Measurements from ENCODE around the gene MTMR10. TPM values are rescaled to one million over a fixed set of nuclear protein-coding genes. Genes with fewer than 3 reads are reported as not detected.

The MTMR10 gene, protein sequence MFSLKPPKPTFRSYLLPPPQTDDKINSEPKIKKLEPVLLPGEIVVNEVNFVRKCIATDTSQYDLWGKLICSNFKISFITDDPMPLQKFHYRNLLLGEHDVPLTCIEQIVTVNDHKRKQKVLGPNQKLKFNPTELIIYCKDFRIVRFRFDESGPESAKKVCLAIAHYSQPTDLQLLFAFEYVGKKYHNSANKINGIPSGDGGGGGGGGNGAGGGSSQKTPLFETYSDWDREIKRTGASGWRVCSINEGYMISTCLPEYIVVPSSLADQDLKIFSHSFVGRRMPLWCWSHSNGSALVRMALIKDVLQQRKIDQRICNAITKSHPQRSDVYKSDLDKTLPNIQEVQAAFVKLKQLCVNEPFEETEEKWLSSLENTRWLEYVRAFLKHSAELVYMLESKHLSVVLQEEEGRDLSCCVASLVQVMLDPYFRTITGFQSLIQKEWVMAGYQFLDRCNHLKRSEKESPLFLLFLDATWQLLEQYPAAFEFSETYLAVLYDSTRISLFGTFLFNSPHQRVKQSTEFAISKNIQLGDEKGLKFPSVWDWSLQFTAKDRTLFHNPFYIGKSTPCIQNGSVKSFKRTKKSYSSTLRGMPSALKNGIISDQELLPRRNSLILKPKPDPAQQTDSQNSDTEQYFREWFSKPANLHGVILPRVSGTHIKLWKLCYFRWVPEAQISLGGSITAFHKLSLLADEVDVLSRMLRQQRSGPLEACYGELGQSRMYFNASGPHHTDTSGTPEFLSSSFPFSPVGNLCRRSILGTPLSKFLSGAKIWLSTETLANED
- 13.1 TPM for polyA plus RNA-seq (2012; ENCODE audit: insufficient read depth, insufficient read length, low read depth)

DNA sequence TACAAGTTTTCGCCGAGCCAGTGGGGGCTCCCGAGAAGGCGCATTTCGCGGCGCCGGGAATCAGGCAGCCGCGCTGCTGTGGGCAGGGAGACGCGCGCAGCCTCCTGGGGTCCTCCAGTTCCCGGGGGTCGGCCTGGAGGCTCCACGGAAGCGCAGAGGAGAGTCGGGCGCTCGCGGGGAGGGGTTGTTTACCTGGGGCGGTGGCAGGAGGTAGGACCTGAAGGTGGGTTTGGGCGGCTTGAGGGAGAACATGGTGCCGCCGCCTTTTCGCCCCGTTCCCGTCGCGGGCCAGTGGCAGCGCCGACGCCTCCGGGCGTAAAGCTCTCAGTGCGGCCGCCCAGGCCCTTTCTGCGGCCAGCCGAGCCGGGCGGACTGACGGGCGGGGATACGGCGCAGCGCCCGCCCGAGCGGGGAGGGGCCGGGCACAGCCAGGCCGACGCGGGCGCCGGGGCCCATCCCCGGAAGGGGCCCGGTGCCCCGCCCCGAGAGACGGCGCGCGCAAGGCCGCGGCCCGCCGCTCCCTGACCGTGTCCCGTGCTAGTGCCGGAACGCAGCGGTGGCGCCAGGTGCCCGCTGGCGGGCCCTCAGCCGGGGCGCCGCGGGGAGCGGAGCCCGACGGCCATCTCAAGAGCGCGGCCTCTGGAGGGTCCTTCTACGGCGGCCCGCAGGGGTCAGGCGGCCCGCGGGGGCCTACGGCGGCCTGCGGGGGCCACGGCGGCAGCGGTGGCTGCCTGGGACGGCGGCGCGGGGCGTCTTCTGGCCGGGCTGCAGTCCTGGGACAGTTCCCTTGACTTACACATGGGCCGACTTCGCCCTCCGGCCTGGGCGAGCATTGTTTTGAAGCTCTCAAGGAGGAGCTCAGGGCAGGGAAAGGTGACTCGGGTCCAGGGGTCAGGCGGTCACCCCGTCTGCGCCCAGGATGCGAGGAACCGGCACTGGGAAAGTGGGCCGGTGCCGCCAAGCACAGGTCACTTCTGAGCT is at the start of gene MTMR10:
Gene MTMR10 (minus strand): TSS at position 374 of the 981 bp plus-strand sequence. CDS start 122 bp downstream, at position 252.
- H3K27me3 ChIP-seq, result no peaks in the 10 kb centered on the region
- TF ChIP-seq, protein P1, sequence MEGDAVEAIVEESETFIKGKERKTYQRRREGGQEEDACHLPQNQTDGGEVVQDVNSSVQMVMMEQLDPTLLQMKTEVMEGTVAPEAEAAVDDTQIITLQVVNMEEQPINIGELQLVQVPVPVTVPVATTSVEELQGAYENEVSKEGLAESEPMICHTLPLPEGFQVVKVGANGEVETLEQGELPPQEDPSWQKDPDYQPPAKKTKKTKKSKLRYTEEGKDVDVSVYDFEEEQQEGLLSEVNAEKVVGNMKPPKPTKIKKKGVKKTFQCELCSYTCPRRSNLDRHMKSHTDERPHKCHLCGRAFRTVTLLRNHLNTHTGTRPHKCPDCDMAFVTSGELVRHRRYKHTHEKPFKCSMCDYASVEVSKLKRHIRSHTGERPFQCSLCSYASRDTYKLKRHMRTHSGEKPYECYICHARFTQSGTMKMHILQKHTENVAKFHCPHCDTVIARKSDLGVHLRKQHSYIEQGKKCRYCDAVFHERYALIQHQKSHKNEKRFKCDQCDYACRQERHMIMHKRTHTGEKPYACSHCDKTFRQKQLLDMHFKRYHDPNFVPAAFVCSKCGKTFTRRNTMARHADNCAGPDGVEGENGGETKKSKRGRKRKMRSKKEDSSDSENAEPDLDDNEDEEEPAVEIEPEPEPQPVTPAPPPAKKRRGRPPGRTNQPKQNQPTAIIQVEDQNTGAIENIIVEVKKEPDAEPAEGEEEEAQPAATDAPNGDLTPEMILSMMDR (IDR thresholded peaks at IDR 0.05; ENCODE audit: low read depth, low read length), result no peak
- no peaks in the 10 kb centered on the region for H3K4me1 ChIP-seq
- DNase-seq, result peak; percentile 86
- no peaks in the 10 kb centered on the region for H3K36me3 ChIP-seq
- H3K9me3 ChIP-seq, result no peaks in the 10 kb centered on the region
- H3K4me3 ChIP-seq (ENCODE audit: low read depth, low read length), result peak within 1 kb of the TSS; percentile 94

DNA sequence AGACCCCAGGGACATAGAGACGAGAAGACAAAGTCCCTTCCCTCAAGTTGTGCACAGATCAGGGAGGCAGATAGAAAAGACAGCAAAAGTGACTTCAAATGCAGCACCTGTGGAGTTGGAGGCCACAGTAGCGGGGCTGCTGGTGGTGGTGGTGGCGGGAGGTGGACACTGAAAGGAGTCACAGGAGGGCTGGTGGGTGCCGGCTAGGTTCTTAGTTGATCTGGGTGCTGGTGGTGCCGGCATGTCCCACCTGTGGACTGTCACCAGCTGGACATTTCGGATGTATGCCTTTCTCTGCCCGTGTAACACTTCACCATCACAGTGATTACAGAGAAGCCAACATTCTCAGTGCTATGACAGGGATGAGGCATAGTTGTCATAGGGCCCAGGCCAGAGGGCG is 49.2 kb upstream of the MTMR10 start:
- Histone ChIP-seq H3K4me3 (ENCODE audit: low read depth, low read length) (no peak overlapping the region), H3K27me3 (peaks cover 22% of the 10 kb centered on the region), H3K36me3 (no peaks in the 10 kb centered on the region), H3K4me1 (no peaks in the 10 kb centered on the region), H3K9me3 (no peaks in the 10 kb centered on the region)
- TF ChIP-seq, protein P1 (IDR thresholded peaks at IDR 0.05; ENCODE audit: low read depth, low read length), result no peak
- DNase-seq, result no peak

DNA sequence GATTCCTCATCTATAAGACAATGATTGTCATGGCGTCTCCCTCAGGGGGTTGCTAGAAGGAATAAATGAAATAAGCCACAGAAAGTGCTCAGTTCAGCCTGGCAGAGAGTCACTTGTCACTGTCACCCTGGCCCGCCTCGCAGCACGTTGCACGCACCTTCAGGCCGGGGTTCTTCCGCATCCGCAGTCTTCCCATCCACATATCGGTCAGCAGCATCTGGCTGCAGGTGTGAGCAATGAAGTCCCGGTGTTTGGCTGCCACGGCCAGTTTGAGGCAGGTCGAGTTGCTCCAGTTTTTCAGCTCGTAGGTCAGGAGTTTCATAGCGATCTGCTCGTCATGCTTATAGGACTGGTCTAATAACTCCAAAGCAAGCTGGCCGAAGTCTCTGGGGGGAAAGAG is 48.5 kb upstream of the MTMR10 start:
- peaks cover 16% of the 10 kb centered on the region for H3K27me3 ChIP-seq
- no peak overlapping the region for H3K4me3 ChIP-seq (ENCODE audit: low read depth, low read length)
- no peaks in the 10 kb centered on the region for H3K9me3 ChIP-seq
- no peak for DNase-seq
- H3K4me1 ChIP-seq, result no peaks in the 10 kb centered on the region
- no peaks in the 10 kb centered on the region for H3K36me3 ChIP-seq
- TF ChIP-seq, protein P1 (IDR thresholded peaks at IDR 0.05; ENCODE audit: low read depth, low read length), result no peak

DNA sequence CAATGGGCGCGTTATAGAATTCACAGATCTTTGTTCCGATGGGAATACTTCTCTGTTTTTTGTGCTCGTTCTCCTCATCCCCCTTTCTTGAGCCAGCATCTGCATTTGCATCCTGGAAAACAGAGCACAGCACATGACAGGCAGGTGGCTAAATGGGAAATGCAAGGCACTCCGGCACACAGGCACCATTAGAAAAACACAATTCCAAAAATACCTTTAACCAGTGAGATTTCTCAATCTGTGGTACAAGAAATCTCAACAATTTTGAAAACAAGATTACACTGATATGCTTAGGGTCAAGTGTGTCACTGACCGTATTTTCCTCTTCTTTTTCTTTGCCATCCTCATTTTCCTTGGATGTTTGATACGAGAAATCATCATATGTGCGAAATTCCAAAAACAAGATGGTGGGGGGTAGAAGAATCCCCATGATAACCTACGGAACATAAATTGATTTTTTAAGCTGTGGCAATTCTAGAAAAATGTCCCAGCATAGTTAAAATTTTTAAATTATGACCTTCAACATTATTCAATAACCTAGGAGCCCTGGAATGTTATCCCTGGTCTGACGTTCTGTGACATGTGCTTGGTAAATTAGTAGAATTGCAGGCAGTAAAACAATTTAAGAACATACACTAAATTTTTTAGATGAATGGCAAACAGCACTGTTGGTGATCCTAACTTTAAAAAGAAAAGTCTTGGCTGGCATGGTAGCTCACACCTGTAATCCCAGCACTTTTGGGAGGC is 46.5 kb upstream of the MTMR10 start:
- no peaks in the 10 kb centered on the region for H3K4me1 ChIP-seq
- DNase-seq, result no peak
- no peaks in the 10 kb centered on the region for H3K9me3 ChIP-seq
- TF ChIP-seq, protein P1 (IDR thresholded peaks at IDR 0.05; ENCODE audit: low read depth, low read length), result no peak
- 0 out of 2 replicates have a peak, but pooled peaks cover 6% of the 10 kb centered on the region for H3K27me3 ChIP-seq
- H3K36me3 ChIP-seq, result no peaks in the 10 kb centered on the region
- no peak overlapping the region for H3K4me3 ChIP-seq (ENCODE audit: low read depth, low read length)

DNA sequence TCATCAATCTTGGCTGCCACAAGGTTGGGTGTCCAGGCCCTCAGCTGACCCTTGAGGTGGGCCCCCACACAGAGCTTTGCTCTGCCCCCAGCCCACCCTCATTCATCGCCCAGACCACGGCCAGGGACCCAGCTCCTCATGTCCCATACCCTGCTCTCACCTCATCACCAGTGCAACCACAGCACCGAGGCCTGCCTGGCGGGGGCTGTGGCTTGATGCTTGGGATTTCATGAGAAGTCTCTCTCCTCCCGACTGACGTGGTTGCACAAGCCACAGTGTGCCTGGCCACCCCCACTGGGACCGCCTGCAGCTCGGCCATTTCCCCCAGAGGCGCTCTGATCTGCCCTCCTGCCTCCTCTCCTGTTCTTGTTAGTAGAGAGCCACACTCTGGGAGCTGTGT is 45.4 kb upstream of the MTMR10 start:
- DNase-seq, result no peak
- Histone ChIP-seq H3K36me3 (no peaks in the 10 kb centered on the region), H3K4me1 (no peaks in the 10 kb centered on the region), H3K9me3 (no peaks in the 10 kb centered on the region), H3K27me3 (0 out of 2 replicates have a peak, but pooled peaks cover 6% of the 10 kb centered on the region), H3K4me3 (ENCODE audit: low read depth, low read length) (no peak overlapping the region)
- TF ChIP-seq, protein P1 (IDR thresholded peaks at IDR 0.05; ENCODE audit: low read depth, low read length), result no peak

Measured in BE2C (cell line).